Heart right ventricle (tissue), 16 donors: ENCODE data around the gene ATXN2. TPM values are rescaled to one million over a fixed set of nuclear protein-coding genes. Genes with fewer than 3 reads are reported as not detected.

Source experiments
- ATAC-seq, 8 donors: fragments of 200-7000 bp; cut with Tn5 transposase; one replicate each; pipeline ENCODE4 v1.9.1; 2020; ENCODE audit warnings: mild to moderate bottlenecking in 8 of 8, moderate library complexity in 8 of 8, moderate number of reproducible peaks in 1 of 8
- DNase-seq, 2 donors: peaks; one replicate each; pipeline ENCODE4 v3.0.0-alpha.2; 2020
- H3K27ac ChIP-seq, 10 donors: fragments of 200-600 bp; sonication (generic) in 2 of 10; one replicate each; pipeline versions ENCODE4 v1.5.0 to v1.8.0; 2020 to 2022; ENCODE audit warnings: mild to moderate bottlenecking in 3 of 10
- H3K27me3 ChIP-seq, 7 donors: fragments of 200-600 bp; one replicate each; pipeline ENCODE4 v1.8.0; 2021 to 2022; ENCODE audit warnings: mild to moderate bottlenecking in 2 of 7
- H3K36me3 ChIP-seq, 9 donors: fragments of 200-600 bp; sonication (generic) in 1 of 9; one replicate each; pipeline versions ENCODE4 v1.5.0 to v1.8.0; 2020 to 2022; ENCODE audit warnings: mild to moderate bottlenecking in 2 of 9
- H3K4me1 ChIP-seq, 9 donors: fragments of 200-600 bp; sonication (generic) in 1 of 9; one replicate each; pipeline versions ENCODE4 v1.5.0 to v1.8.0; 2020 to 2022; ENCODE audit warnings: mild to moderate bottlenecking in 4 of 9
- H3K4me3 ChIP-seq, 10 donors: fragments of 200-600 bp; sonication (generic) in 2 of 10; one replicate each; pipeline versions ENCODE4 v1.5.0 to v1.8.0; 2020 to 2022; ENCODE audit warnings: mild to moderate bottlenecking in 7 of 10, moderate library complexity in 2 of 10
- H3K9me3 ChIP-seq, 11 donors: fragments of 200-600 bp in 10 of 11; sonication (generic) in 2 of 11; one replicate each; pipeline versions ENCODE4 v1.5.0 to v1.8.0; 2013 to 2022; ENCODE audit warnings: mild to moderate bottlenecking in 2 of 11, control low read depth in 1 of 11, moderate library complexity in 1 of 11
- WGBS, 2 donors: extraction: QIAGEN DNeasy Blood & Tissue Kit; methylation state at CpG; one replicate each; pipeline ENCODE4 v1.1.7; 2013; ENCODE audit warnings: inconsistent platforms in 1 of 2; 5-methylcytosine and 5-hydroxymethylcytosine counted together
- intact Hi-C, 10 donors: fragments of 100-400 bp; cut with DNase I; formaldehyde crosslinking; loops; one replicate each; pipeline versions ENCODE4 v1.11.1 to v1.14.2; 2022
- polyA plus RNA-seq, 2 donors: library from polyadenylated mRNA; stranded (reverse); fragments of 200-250 nt; gene quantifications; one replicate each; pipeline ENCODE4 v1.2.3, GENCODE V29; 2013
- total RNA-seq, 10 donors: library from RNA; stranded (reverse); fragmentation: NEBNext Ultra II Directional in 3 of 10; extraction: Animal tissue kit (Norgen Biotek cat#: 25700) in 3 of 10; gene quantifications; one replicate each; pipeline versions ENCODE4 v1.2.1 to v1.2.4, GENCODE V29; 2021 to 2023
- TF ChIP-seq, protein P1 (sequence below), 9 donors: fragments of 200-600 bp; sonication (generic) in 2 of 9; IDR thresholded peaks; one replicate each; pipeline versions ENCODE4 v1.5.0 to v1.8.0; 2021 to 2022; ENCODE audit warnings: antibody characterized with exemption in 9 of 9, mild to moderate bottlenecking in 5 of 9, moderate library complexity in 1 of 9
- donor health status: Arrhythmogenic right ventricular cardiomyopathy.
- donor health status: ischemic (EF 13 %, LVEDD 7.1; RV severe dilation, severe dysfunction).
- donor health status: healthy with polysubstance abuse.
- donor health status: DM: no; HTN: yes; CAD: no.
- donor health status: DM: no; HTN: no; CAD: no.
- donor health status: ischemic (EF 25% LVEDD 6.9; RV normal size, moderate dysfunction).
- donor health status: ischemic (EF 25% LVEDD 5.7; RV mildly dilated, moderate dysfunction).
- donor health status: healthy.
- donor health status: DM: yes; HTN: yes; CAD: no.
- donor health status: Ischemic cardiomyopathy.
- donor health status: ischemic (EF 35%, LVEDD 5.7; RV mildly dilated, moderate dysfunction).
- donor health status: nonischemic (EF 11% LVEDD 7.7; RV severe dilation, severe dysfunction).
- donor health status: DM: yes; HTN: yes; CAD: no.
- donor health status: PGD.
- donor health status: ischemic (EF 29% LVEDD 5.4; RV normal size, mild dysfunction).
- donor health status: nonischemic (EF 23%, LVEDD 6.1; RV moderate dilation, normal function).

Gene ATXN2
- total and polyA plus RNA-seq, 12 donors, result 18.8 to 69.9 (median 55.0) TPM

- Histone ChIP-seq H3K4me3 (no peak overlapping the region), H3K4me1 (peaks cover 43 to 99% (median 84%) of the 10 kb centered on the region in 9 donors), H3K27me3 (no peaks in the 10 kb centered on the region), H3K9me3 (no peaks in the 10 kb centered on the region), H3K36me3 (peaks cover 0 to 56% (median 12%) of the 10 kb centered on the region in 9 donors), H3K27ac (peak overlapping the region; percentile 51 to 93 (median 90))
- intact Hi-C loops, result loop anchor here in 2 of 10 donors (2.0 kb wide), 1 partner anchor 14 kb away; no protein-coding TSS in a partner anchor
- DNase-seq (no peak), ATAC-seq (peak in 7 of 8 donors; percentile 5 to 43 (median 22))
- TF ChIP-seq, protein P1, sequence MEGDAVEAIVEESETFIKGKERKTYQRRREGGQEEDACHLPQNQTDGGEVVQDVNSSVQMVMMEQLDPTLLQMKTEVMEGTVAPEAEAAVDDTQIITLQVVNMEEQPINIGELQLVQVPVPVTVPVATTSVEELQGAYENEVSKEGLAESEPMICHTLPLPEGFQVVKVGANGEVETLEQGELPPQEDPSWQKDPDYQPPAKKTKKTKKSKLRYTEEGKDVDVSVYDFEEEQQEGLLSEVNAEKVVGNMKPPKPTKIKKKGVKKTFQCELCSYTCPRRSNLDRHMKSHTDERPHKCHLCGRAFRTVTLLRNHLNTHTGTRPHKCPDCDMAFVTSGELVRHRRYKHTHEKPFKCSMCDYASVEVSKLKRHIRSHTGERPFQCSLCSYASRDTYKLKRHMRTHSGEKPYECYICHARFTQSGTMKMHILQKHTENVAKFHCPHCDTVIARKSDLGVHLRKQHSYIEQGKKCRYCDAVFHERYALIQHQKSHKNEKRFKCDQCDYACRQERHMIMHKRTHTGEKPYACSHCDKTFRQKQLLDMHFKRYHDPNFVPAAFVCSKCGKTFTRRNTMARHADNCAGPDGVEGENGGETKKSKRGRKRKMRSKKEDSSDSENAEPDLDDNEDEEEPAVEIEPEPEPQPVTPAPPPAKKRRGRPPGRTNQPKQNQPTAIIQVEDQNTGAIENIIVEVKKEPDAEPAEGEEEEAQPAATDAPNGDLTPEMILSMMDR (IDR thresholded peaks at IDR 0.05), result peak in 6 of 9 donors; percentile 16 to 34 (median 24)
- WGBS, 2 donors, result 88 to 92% methylated on average over 6 of the region's 6 CpGs
These were observed 174.3 kb downstream of the ATXN2 start for GRCh38 chr12:111424793-111425251.

- peak overlapping the region; percentile 51 to 93 (median 90) for H3K27ac ChIP-seq
- ATAC-seq (peak in 7 of 8 donors; percentile 11 to 69 (median 34)), DNase-seq (peak in 1 of 2 donors; percentile 53)
- TF ChIP-seq, protein P1 (IDR thresholded peaks at IDR 0.05), result no peak
- H3K4me3 ChIP-seq, result no peak overlapping the region
- no peaks in the 10 kb centered on the region for H3K9me3 ChIP-seq
- intact Hi-C loops, result loop anchor here in 2 of 10 donors (2.0 kb wide), 1 partner anchor 13 kb away; no protein-coding TSS in a partner anchor
- WGBS, 2 donors, result 55 to 71% methylated on average over 11 of the region's 11 CpGs
- no peaks in the 10 kb centered on the region for H3K27me3 ChIP-seq
- peaks cover 38 to 99% (median 78%) of the 10 kb centered on the region in 9 donors for H3K4me1 ChIP-seq
- H3K36me3 ChIP-seq, result peaks cover 0 to 61% (median 12%) of the 10 kb centered on the region in 9 donors
These were observed 174.8 kb downstream of the ATXN2 start for GRCh38 chr12:111424189-111424792.

DNA sequence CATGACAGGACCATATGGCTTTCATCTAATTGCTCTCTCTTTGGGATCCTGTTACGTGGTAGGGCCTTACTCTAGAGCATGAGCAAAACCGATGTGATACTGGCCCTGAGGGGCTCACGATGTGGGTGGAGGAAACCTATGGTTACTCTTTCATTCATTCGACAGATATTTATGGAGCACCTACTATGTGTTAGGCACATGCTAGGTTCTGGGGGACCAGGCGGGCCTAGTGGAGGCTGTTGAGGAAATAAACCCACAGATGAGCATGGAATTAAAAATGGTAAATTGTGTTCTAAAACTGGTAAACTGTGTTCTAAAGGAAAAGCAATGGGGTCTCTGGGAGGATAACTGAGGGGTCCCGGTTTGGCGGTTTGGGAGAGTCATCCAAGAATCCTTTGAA is 178.6 kb downstream of the ATXN2 start:
- TF ChIP-seq, protein P1 (IDR thresholded peaks at IDR 0.05), result no peak
- 88 to 91% methylated on average over 7 of the region's 7 CpGs for WGBS, 2 donors
- intact Hi-C loops, result no loop called here
- DNase-seq (no peak), ATAC-seq (no peak)
- Histone ChIP-seq H3K4me1 (peaks cover 17 to 90% (median 52%) of the 10 kb centered on the region in 9 donors), H3K4me3 (no peak overlapping the region), H3K27me3 (no peaks in the 10 kb centered on the region), H3K36me3 (peaks cover 0 to 90% (median 30%) of the 10 kb centered on the region in 9 donors), H3K9me3 (no peaks in the 10 kb centered on the region), H3K27ac (peak overlapping the region in 9 of 10 donors; percentile 50 to 93 (median 61))

GRCh38 chr12:111419784-111420183 is 179.3 kb downstream of the ATXN2 start:
- Histone ChIP-seq H3K4me3 (no peak overlapping the region), H3K27ac (peak overlapping the region in 9 of 10 donors; percentile 50 to 93 (median 61)), H3K27me3 (no peaks in the 10 kb centered on the region), H3K9me3 (no peaks in the 10 kb centered on the region), H3K4me1 (peaks cover 10 to 90% (median 51%) of the 10 kb centered on the region in 9 donors), H3K36me3 (peaks cover 0 to 90% (median 30%) of the 10 kb centered on the region in 9 donors)
- ATAC-seq (peak in 7 of 8 donors; percentile 22 to 79 (median 65)), DNase-seq (no peak)
- intact Hi-C loops, result no loop called here
- WGBS, 2 donors, result 50 to 62% methylated on average over 5 of the region's 5 CpGs
- TF ChIP-seq, protein P1 (IDR thresholded peaks at IDR 0.05), result no peak
